Stimulated activated CD4-positive, alpha-beta T cell treated with anti-CD3 and anti-CD28 coated beads, Interleukin-1b, Interleukin-23, amount 100 ng/mL, for 4 hours (primary cell): ENCODE results near the gene NOP53.
A peak's percentile ranks its signal among the peaks of the same experiment; 100 is the strongest.
"Not testable (repeated sequence)": the region's sequence is repeated elsewhere in the genome, so short reads cannot be mapped to it uniquely, and the experiment has no call there.

Source experiments
- DNase-seq, 2 donors: peaks; one replicate each; pipeline ENCODE4 v3.0.0-alpha.2; 2020; ENCODE audit warnings: low read depth in 2 of 2

The NOP53 gene

DNA sequence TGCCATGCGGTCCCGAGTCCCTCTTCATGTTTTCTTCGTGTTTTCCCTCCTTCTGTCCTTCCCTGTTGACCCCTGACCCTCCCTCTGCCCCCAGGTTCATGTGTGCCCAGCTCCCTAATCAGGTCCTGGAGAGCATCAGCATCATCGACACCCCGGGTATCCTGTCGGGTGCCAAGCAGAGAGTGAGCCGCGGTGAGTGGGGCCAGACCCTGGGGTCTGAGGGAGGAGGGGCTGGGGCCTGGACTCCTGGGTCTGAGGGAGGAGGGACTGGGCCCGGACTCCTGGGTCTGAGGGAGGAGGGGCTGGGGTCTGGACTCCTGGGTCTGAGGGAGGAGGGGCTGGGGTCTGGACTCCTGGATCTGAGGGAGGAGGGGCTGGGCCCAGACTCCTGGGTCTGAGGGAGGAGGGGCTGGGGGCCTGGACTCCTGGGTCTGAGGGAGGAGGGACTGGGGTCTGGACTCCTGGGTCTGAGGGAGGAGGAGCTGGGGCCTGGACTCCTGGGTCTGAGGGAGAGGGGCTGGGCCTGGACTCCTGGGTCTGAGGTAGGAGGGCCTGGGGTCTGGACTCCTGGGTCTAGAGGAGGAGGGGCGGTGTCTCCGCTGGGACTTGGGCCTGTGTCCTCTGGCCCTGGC lies 26.8 kb upstream of the NOP53 start:
- DNase-seq = not testable (repeated sequence)

DNA sequence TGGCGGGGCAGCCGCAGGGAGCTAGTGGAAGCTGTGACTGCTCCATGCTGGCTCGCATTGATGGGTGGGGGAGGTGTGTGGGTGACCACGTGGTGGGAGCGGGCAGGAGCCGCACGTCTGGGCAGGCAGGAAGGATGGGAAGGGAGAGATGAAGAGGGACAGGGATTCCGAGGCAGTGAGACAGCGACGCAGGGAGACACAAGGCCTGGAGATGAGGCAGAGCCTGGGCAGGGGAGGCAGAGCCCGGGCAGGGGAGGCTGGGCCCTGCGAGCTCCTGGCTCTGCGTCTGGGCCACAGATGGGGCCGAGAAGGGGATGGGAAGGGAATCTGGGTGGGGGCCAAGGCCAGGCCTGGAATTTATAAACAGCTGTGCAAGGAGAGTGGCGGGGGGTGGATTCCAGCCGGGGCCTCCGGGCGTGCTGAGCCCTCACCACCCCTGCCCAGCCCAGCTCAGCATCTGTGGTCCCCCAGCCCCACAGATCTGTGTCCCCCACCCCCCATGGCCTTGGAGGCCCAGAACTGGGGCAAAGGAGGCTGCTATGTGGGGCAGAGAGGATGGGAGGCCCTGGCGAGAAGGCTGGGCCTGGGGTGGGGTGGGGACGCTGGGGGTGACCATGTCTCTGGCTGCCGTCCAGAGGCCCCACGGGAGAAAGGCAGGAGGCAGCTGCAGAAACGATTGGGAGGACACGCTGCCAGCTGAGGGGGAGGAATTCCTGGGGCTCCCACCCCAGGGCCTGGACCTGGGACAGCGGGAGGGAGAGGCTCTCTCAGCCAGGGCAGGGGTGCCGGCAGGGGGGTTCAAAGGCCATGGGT lies 26.1 kb upstream of the NOP53 start:
- no peak for DNase-seq

DNA sequence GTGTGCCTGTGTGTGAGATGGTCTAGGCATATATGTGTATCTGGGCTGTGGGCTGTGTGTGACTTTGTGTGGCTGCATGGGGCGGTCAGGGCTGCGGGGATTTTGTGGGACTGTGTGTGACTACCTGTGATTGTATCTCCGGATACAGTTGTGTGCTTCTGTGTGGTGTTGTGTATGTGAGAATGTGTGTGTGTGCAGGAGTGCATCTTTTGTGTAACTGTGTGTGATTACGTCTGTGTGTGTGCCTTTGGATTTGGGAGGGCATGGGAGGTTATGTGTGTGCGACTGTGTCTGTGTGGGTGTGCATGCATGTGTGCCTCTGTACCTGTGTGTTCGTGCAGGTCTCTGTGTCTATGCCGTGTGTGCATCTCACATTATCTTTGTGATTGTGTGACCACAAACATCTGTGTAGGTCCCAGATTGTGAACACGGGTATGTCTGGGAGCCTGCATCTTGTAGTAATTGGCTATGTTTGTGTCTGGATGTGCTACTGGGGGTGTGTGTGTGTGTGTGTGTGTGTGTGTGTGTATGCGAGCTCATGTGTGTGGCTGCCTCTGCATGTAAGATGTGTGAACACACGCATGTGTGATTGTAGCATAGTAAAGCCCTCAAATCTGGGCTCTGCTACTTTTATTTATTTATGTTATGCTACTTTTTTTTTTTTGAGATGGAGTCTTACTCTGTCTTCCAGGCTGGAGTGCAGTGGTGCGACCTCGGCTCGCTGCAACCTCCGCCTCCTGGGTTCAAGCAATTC lies 24.5 kb upstream of the NOP53 start:
- no peak for DNase-seq

DNA sequence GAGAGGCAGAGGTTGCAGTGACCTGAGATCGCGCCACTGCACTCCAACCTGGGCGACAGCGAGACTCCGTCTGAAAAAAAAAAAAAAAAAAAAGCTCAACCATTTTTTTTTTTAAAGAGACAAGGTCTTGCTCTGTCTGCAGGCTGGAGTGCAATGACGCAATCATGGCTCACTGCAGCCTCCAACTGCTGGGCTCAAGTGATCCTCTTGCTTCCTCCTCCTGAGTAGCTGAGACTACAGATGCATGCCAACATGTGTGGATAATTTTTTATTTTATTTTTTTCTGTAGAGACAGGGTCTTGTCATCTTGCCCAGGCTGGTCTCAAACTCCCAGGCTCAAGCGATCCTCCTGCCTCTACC lies 21.8 kb upstream of the NOP53 start:
- DNase-seq = no peak

DNA sequence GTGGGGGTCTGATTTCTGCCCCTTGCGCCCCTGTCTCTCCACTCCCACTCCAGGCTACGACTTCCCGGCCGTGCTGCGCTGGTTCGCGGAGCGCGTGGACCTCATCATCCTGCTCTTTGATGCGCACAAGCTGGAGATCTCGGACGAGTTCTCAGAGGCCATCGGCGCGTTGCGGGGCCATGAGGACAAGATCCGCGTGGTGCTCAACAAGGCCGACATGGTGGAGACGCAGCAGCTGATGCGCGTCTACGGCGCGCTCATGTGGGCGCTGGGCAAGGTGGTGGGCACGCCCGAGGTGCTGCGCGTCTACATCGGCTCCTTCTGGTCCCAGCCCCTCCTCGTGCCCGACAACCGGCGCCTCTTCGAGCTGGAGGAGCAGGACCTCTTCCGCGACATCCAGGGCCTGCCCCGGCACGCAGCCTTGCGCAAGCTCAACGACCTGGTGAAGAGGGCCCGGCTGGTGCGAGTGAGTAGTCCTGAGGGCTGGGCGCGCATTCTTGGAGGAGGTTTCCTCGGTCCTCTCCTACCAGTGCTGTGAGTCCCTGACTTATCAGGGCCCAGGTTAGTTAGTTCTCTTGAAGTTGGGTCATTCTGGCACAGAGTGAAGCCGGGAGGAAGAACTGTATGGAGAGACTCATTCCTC lies 19.5 kb upstream of the NOP53 start:
- DNase-seq = no peak

DNA sequence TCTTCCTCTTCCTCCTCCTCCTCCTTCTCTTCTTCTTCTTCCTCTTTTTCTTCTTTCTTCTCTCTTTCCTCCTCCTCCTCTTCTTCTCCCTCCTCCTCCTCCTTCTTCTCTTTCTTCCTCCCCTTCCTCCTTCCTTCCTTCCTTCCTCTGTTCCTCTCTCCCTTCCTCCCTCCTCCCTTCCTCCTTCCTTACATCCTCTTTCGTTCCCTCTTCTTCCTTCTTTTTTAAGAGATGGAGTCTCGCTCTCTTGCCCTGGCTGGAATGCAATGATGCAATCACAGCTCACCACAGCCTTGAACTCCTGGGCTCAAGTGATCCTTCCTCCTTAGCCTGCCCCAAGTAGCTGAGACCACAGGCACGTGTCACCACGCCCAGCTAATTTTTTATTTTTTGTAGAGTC lies 18.9 kb upstream of the NOP53 start:
- DNase-seq = no peak

DNA sequence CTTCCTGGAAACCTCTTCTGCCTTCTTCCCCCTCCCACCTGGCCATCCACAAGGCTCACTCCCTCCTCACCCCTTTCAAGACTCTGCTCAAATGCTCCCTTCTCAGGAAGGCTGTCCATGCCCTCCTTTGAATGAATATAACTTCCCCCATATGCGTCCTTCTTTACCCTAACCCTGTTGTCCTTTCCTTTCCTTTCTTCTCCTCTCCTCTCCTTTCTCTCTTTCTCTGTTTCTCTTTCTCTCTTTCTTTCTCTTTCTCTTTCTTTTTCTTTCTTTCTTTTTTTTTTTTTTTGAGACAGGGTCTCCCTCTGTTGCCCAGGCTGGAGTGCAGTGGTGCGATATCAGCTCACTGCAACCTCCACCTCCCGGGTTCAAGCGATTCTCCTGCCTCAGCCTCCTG lies 17.1 kb upstream of the NOP53 start:
- not testable (repeated sequence) for DNase-seq

DNA sequence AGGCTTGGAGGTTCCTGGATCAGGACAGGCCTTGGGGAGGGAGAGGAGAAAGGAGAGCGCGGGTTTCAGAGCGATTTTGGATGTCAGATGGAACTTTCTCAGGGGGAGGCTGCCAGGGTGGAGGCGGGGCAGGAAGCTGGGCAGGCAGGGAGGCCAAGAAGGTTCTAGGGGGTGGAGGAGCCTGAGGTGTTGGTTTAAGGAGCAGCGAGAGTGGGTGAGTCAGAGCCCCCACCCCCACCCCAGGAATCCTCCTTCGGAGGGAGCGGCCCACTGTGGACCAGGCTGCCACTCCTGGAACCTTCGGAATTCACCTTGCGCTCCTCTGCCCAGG lies 15.9 kb upstream of the NOP53 start:
- DNase-seq = no peak

DNA sequence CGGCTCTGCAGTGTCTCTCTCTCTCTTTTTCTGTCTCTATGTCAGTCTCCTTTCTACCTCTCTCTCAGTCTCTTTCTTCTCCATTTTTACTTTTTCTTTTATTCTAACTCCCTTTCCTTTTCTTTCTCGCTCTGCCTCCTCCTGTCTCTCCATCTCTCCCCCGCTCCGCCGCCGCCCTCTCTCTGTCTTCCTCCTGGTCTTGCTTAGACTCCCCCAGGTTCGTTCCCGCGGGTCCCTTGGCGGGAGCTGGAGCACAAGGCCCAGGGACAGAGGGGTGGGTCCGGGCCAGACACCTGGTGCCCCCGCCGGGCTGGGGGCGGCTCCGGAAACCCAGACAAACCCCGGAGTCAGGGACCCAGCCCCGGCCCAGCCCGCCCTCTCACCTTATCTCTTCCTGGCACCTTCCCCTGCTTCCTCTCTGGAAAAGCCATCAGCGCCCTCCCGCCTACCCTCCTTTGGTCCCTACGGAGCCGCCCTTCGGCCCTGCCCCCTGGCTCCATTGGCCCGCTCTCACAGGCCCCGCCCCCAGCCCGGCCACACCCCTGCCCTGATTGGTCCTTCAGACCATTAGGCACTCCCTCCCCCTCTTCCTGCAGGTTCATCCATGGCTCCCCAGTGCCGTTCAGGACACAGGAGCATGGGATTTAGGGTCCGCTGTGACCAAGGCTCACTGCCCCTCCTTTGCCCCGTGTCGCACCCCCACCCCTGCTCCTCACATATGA lies 15.4 kb upstream of the NOP53 start:
- peak in 1 of 2 donors; percentile 44 for DNase-seq

DNA sequence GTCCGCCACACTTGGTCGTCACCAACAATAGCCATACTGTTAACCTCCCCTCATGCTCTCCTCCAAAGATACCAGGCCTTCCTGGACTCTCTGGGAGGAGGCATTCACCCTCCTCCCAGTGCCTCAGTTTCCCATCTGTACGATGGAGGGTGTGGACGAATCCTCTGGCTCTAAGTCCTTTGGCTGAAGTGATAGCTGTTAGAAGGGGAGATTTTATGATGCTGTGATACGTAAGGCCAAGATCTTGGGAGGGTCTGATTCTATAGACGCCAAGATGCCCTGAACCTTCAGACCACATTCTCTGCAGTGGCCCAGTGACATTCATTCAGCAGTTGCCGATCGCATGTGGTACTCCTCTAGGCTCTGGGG lies 14.8 kb upstream of the NOP53 start:
- no peak for DNase-seq

DNA sequence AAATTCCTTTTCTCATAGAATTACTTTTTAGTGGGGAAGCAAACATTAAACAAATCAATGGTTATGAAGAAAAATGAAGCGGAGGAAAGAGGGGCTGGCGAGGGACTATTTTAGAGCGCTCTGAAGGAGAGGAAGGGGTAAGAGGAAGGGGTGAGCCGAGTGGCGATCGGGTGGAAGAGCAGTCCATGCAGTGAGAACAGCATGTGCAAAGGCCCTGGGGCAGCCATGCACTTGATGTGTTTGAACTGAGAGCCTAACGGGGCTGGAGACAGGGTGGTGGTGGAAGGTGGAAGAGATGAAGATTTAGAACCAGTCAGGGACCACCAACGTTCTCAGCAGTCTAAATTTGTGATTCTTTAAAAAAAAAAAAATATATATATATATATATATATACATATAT lies 14.4 kb upstream of the NOP53 start:
- DNase-seq = no peak

DNA sequence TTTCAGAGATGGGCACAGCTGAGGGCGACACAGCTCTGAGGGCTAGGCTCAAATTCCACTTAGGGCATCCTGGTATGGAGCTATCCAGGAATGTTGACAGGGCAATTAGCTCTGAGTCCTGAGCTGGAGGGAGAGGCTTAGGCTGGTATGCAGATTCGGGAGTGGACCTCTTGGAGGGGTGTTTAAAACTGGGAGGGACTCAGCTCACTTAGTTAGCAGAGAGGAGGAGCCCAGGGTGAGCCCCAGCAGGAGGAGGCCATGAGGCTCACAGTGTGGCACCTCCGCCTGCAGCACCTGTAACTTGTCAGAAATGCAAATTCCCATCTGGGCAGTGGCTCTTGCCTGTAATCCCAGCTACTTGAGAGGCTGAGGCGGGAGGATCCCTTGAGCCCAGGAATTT lies 10.2 kb upstream of the NOP53 start:
- no peak for DNase-seq

DNA sequence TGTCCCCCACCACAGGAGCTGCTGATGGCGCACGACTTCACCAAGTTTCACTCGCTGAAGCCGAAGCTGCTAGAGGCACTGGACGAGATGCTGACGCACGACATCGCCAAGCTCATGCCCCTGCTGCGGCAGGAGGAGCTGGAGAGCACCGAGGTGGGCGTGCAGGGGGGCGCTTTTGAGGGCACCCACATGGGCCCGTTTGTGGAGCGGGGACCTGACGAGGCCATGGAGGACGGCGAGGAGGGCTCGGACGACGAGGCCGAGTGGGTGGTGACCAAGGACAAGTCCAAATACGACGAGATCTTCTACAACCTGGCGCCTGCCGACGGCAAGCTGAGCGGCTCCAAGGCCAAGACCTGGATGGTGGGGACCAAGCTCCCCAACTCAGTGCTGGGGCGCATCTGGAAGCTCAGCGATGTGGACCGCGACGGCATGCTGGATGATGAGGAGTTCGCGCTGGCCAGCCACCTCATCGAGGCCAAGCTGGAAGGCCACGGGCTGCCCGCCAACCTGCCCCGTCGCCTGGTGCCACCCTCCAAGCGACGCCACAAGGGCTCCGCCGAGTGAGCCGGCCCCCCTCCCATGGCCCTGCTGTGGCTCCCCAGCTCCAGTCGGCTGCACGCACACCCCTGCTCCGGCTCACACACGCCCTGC lies 4.4 kb upstream of the NOP53 start:
- no peak for DNase-seq

DNA sequence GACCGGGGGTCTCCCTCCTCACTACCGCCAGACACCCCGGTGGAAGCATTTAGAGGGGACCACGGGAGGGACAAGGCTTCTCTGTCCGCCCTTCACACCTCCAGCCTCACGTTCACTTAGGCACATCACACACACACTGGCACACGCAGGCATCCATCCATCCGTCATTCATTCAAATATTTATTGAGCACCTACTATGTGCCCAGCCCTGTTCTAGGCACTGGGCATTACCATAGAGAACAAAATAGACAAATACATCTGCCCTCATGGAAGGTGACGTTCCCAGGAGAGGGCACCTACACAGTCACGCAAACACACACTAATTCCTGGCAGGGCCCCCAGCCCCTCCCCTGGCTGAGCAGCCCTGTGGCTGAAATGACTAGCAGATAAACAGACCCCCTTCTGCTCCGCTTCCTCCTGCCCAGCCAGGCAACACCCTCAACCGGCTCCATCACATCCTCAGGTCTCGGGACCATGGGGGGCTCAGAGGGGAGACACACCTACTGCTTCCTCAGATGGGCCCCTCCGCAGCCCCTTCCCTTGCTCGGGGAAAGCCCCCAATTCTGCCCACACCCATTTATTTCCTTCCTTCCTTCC lies 3.7 kb upstream of the NOP53 start:
- no peak for DNase-seq

DNA sequence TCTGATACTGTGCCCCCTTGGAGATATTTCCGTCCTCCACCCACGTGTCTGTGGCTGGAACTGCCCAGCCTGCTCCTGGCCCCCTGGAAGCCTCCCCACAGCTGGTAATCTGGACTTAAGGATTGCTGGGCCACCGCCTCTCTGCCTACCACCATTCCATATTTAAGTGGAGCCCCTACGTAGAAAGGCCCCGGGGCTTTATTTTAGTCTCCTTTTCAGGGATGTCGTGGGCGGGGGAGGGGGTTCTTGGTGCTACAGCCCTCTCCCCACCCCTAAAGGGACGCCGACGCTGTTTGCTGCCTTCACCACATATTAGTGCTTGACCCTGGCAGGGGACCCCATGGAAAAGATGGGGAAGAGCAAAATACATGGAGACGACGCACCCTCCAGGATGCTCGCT lies 2.7 kb upstream of the NOP53 start:
- DNase-seq = no peak

DNA sequence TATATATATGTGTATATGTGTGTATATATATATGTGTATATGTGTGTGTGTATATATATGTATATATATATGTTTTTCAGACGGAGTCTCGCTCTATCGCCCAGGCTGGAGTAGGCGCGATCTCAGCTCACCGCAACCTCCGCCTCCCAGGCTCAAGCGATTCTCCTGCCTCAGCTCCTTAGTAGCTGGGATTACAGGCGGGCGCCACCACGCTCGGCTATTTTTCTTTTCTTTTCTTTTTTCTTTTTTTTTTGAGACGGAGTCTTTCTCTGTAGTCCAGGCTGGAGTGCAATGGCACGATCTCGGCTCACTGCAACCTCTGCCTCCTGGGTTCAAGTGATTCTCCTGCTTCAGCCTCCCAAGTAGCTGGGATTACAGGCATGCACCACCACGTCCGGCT lies 783 bp downstream of the NOP53 start:
- not testable (repeated sequence) for DNase-seq

DNA sequence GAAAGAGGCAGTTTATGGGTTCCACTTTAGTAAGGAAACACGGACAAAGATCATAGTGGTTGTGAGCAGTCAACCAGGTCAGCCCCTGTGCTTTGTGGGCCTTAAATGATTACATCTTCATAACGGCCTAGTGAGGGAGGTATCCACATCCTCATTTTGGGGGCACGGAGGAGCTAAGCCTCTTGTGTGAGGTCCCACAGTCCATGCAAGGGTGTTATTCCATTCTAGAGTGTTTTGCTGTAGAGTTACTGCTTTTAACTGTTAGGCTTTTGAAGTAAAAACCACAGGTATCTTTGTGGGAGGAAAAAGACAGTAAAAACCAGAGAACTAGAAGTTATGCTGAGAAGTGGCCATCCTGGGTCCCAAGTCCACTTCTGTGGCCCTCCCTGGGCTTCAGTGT lies 4.0 kb downstream of the NOP53 start:
- no peak for DNase-seq

DNA sequence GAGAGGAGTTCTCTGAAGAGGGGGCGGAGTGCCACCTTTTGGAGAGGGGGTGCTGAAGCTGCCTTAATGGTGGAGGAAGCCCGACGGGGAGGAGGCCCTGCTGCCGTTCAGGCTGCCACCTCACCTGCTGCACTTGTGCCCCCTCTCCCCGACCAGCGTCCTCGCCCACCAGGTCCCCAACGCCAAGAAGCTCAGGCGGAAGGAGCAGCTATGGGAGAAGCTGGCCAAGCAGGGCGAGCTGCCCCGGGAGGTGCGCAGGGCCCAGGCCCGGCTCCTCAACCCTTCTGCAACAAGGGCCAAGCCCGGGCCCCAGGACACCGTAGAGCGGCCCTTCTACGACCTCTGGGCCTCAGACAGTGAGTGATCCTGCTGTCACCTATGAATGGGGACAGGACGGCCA lies 5.4 kb downstream of the NOP53 start:
- DNase-seq = no peak

DNA sequence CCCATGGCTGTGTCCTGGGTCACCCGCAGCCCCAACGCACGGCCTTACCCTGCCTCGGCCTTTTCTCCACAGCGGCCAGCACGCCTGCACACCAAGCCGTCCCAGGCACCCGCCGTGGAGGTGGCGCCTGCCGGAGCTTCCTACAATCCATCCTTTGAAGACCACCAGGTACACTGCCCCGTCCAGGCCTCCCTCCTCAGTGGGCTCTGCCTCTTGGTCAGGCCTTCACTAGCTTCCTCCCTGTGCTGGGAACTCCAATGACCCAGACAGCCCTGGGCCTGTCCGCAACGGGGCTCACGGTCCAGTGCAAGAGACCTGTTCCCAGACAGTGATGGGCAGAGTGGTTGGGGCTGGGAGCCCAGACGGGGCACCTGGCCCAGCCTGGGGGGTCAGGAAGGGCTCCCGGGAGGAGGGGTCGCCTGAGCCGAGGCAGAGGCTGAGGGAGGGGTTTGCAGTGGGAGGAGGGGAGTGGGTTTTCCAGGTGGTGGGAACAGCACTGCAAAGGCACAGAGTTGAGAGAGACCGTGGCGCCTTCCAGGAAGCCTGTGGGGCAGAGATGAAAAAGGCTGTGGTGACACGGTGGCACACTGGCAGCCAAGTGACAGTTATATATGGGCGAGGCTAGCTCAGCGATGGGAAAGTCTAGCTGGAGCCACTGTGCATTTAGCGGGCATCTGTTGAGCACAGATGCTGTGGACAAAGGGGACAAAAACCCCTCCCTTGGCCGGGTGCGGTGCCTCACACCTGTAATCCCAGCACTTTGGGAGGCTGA lies 7.3 kb downstream of the NOP53 start:
- DNase-seq = no peak
